HEK293 (cell line): Measurements from ENCODE around the gene CYTH3.

ENCODE experiments used
- CTCF ChIA-PET: fragments of 350-600 bp; formaldehyde crosslinking; extraction: SDS; loops from one replicate; lab custom pipeline; 2021; ENCODE audit warnings: antibody characterized with exemption; lab: Yijun Ruan, JAX
- POLR2A ChIA-PET: fragments of 300-600 bp; formaldehyde crosslinking; extraction: SDS; loops from one replicate; lab custom pipeline; 2020; ENCODE audit warnings: antibody characterized with exemption, inconsistent platforms; lab: Yijun Ruan, JAX
- H3K27ac ChIP-seq: fragments of 200-500 bp; sonication (Bioruptor generic); 2 replicates; pipeline ENCODE4 v1.5.1; 2014; ENCODE audit warnings: low read depth, low read length, control low read depth, inconsistent platforms; ENCODE audit errors: extremely low read depth
- H3K36me3 ChIP-seq, 2 experiments: fragments of 200-500 bp in 1 of 2; sonication (Bioruptor generic) in 1 of 2; 1 replicate in 1 of 2; 2 replicates in 1 of 2; pipeline ENCODE4 v1.5.1; 2014 to 2017; ENCODE audit warnings: inconsistent platforms in 2 of 2, low read length in 2 of 2; ENCODE audit not compliant: control insufficient read depth in 2 of 2, insufficient read depth in 1 of 2
- H3K4me1 ChIP-seq: fragments of 200-500 bp; sonication (Bioruptor generic); 2 replicates; pipeline ENCODE4 v1.5.1; 2014; ENCODE audit warnings: mild to moderate bottlenecking, low read length, inconsistent platforms; ENCODE audit not compliant: control insufficient read depth, insufficient read depth
- H3K4me3 ChIP-seq: 2 replicates; pipeline ENCODE4 v1.5.1; 2011; ENCODE audit warnings: low read depth, mild to moderate bottlenecking, control low read depth, low read length, moderate library complexity
- H3K9me3 ChIP-seq: fragments of 200-500 bp; sonication (Bioruptor generic); 2 replicates; pipeline ENCODE4 v1.5.1; 2014; ENCODE audit warnings: low read depth, low read length, inconsistent platforms; ENCODE audit not compliant: control insufficient read depth, insufficient read depth
- HOXD13 ChIP-seq: sonication (generic); formaldehyde crosslinking; IDR thresholded peaks from 2 replicates; pipeline ENCODE4 v1.8.0; 2022; ENCODE audit warnings: missing genetic modification reagents, borderline replicate concordance
- PRDM10 ChIP-seq: fragments of 450-650 bp; formaldehyde crosslinking; IDR thresholded peaks from 2 replicates; pipeline ENCODE4 v1.5.1; 2016; ENCODE audit warnings: missing biosample characterization, missing genetic modification characterization
- ZBTB17 ChIP-seq: fragments of 450-650 bp; formaldehyde crosslinking; IDR thresholded peaks from 2 replicates; pipeline ENCODE4 v1.5.1; 2016; ENCODE audit warnings: missing biosample characterization, missing genetic modification characterization
- ZBTB20 ChIP-seq: fragments of 450-650 bp; formaldehyde crosslinking; IDR thresholded peaks from 2 replicates; pipeline ENCODE4 v1.5.1; 2016; ENCODE audit warnings: missing biosample characterization, missing genetic modification characterization
- ZEB2 ChIP-seq: fragments of 450-650 bp; formaldehyde crosslinking; IDR thresholded peaks from 2 replicates; pipeline ENCODE4 v1.5.1; 2016; ENCODE audit warnings: missing biosample characterization, missing genetic modification characterization
- ZNF175 ChIP-seq: fragments of 450-650 bp; formaldehyde crosslinking; IDR thresholded peaks from 2 replicates; pipeline ENCODE4 v1.5.1; 2016; ENCODE audit warnings: missing biosample characterization, missing genetic modification characterization
- ZNF26 ChIP-seq: fragments of 450-650 bp; formaldehyde crosslinking; IDR thresholded peaks from 2 replicates; pipeline ENCODE4 v1.5.1; 2016; ENCODE audit warnings: missing biosample characterization, missing genetic modification characterization
- ZNF292 ChIP-seq: fragments of 450-650 bp; formaldehyde crosslinking; IDR thresholded peaks from 2 replicates; pipeline ENCODE4 v1.5.1; 2016; ENCODE audit warnings: low read depth, missing biosample characterization, missing genetic modification characterization, borderline replicate concordance
- ZNF311 ChIP-seq: fragments of 450-650 bp; formaldehyde crosslinking; IDR thresholded peaks from 2 replicates; pipeline ENCODE4 v1.5.1; 2017; ENCODE audit warnings: missing biosample characterization, missing genetic modification characterization, borderline replicate concordance
- ZNF394 ChIP-seq: fragments of 450-650 bp; formaldehyde crosslinking; IDR thresholded peaks from 2 replicates; pipeline ENCODE4 v1.5.1; 2016; ENCODE audit warnings: missing biosample characterization, missing genetic modification characterization, mild to moderate bottlenecking, moderate library complexity, borderline replicate concordance
- ZNF423 ChIP-seq: fragments of 450-650 bp; formaldehyde crosslinking; IDR thresholded peaks from 2 replicates; pipeline ENCODE4 v1.5.1; 2016; ENCODE audit warnings: missing biosample characterization, missing genetic modification characterization
- ZNF473 ChIP-seq: fragments of 450-650 bp; formaldehyde crosslinking; IDR thresholded peaks from 2 replicates; pipeline ENCODE4 v1.5.1; 2017; ENCODE audit warnings: missing biosample characterization, missing genetic modification characterization
- ZNF549 ChIP-seq: fragments of 450-650 bp; IDR thresholded peaks from 2 replicates; pipeline ENCODE4 v1.5.1; 2018; ENCODE audit warnings: missing biosample characterization, missing genetic modification characterization, mild to moderate bottlenecking, inconsistent platforms, moderate library complexity
- ZNF843 ChIP-seq: fragments of 450-650 bp; formaldehyde crosslinking; IDR thresholded peaks from 2 replicates; pipeline ENCODE4 v1.5.1; 2016; ENCODE audit warnings: missing biosample characterization, missing genetic modification characterization
- TF ChIP-seq, protein P1 (sequence below): fragments of 450-650 bp; formaldehyde crosslinking; IDR thresholded peaks from 2 replicates; pipeline ENCODE4 v1.5.1; 2016; ENCODE audit warnings: missing biosample characterization, missing genetic modification characterization
- TF ChIP-seq, protein P2 (sequence below): fragments of 450-650 bp; formaldehyde crosslinking; IDR thresholded peaks from 2 replicates; pipeline ENCODE4 v1.5.1; 2017; ENCODE audit warnings: missing biosample characterization, missing genetic modification characterization
- TF ChIP-seq, protein P3 (sequence below): fragments of 450-650 bp; formaldehyde crosslinking; IDR thresholded peaks from 2 replicates; pipeline ENCODE4 v1.5.1; 2016; ENCODE audit warnings: missing biosample characterization, missing genetic modification characterization, low read depth

Gene CYTH3

DNA sequence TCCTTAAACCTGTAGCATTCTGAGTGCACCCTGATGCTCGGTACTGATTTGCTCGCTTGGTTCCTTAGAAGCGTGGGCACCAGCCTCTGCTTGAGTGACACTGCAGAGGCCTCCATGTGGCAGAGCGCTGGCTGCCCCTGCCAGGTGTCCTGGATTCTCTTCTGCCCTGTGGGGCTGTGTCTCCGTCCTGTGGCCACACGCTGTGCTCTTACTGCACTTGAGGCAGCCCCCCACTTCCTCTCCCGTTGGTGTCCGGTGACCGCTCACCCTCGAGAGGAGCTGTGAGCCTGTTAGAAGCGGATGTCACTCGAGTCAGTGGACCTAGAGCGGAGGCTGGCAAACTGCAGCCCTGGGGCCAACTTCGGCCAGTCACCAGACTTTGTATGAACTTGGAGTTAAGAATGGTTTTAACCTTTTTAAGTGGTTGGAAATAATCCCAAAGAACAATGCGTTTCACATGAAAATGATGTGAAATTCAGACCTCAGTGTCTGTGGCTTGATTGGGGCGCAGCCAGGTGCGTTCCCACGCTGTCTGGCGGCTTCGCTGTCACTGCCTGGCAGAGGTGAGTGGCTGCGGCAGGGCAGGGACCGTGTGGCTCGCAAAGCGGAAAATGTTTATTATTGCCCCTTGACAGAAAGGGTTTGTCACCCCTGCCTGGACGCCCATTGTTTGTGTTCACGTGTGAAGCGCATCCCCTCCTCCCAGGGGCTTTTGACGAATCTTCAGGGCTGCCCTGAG lies 114.6 kb downstream of the CYTH3 start:
- TF ChIP-seq ZNF311 = no peak
- Histone ChIP-seq H3K36me3 (peaks cover 30 to 77% of the 10 kb centered on the region in 2 experiments), H3K4me3 (no peak overlapping the region), H3K27ac (no peak overlapping the region), H3K4me1 (no peaks in the 10 kb centered on the region), H3K9me3 (no peaks in the 10 kb centered on the region)
- ChIA-PET CTCF (no interaction called here), POLR2A (no interaction called here)

- CTCF ChIA-PET = interaction anchor here (1.0 kb wide), 1 partner anchor 167 kb away, joined by 5 read pairs; no protein-coding TSS in a partner anchor
- peaks cover 30 to 79% of the 10 kb centered on the region in 2 experiments for H3K36me3 ChIP-seq
- POLR2A ChIA-PET = no interaction called here
- no peak overlapping the region for H3K4me3 ChIP-seq
- no peaks in the 10 kb centered on the region for H3K4me1 ChIP-seq
- no peaks in the 10 kb centered on the region for H3K9me3 ChIP-seq
- H3K27ac ChIP-seq = no peak overlapping the region
- TF ChIP-seq ZNF292 (tag by site-specific recombination) (no peak), PRDM10 (no peak), ZNF175 (tag by site-specific recombination) (no peak), HOXD13 (no peak), ZNF423 (no peak), ZBTB17 (tag by site-specific recombination) (no peak)
- TF ChIP-seq, protein P1, sequence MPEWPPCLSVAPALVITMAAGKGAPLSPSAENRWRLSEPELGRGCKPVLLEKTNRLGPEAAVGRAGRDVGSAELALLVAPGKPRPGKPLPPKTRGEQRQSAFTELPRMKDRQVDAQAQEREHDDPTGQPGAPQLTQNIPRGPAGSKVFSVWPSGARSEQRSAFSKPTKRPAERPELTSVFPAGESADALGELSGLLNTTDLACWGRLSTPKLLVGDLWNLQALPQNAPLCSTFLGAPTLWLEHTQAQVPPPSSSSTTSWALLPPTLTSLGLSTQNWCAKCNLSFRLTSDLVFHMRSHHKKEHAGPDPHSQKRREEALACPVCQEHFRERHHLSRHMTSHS (tag by site-specific recombination) = no peak
- TF ChIP-seq, protein P2, sequence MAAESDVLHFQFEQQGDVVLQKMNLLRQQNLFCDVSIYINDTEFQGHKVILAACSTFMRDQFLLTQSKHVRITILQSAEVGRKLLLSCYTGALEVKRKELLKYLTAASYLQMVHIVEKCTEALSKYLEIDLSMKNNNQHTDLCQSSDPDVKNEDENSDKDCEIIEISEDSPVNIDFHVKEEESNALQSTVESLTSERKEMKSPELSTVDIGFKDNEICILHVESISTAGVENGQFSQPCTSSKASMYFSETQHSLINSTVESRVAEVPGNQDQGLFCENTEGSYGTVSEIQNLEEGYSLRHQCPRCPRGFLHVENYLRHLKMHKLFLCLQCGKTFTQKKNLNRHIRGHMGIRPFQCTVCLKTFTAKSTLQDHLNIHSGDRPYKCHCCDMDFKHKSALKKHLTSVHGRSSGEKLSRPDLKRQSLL (tag by site-specific recombination) = no peak
Observed at GRCh38 chr7:6156734-6157133, 115.7 kb downstream of the CYTH3 start.

DNA sequence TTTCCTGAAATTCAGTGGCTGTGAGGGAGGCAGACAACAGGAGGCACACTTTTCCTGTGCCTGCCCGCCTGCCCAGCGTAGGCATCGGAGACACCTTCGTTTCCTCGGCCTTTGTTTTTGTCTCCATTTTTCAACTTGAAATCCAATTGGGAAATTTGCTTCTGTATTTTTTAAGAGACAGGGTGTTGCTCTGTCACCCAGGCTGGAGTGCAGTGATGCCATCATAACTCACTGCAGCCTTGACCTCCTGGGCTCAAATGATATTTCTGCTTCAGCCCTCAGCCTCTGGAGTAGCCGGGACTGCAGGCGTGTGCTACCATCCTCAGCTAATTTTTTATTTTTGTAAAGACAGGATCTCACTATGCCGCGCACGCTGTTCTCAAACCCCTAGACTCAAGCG lies 116.8 kb downstream of the CYTH3 start:
- ChIA-PET POLR2A (no interaction called here), CTCF (interaction anchor here (1.0 kb wide), 1 partner anchor 158 kb away, joined by 6 read pairs; no protein-coding TSS in a partner anchor)
- no peak overlapping the region for H3K27ac ChIP-seq
- TF ChIP-seq ZNF394 (tag by site-specific recombination) (no peak), PRDM10 (no peak), ZNF549 (tag by site-specific recombination) (no peak), ZEB2 (tag by site-specific recombination) (no peak), ZNF843 (tag by site-specific recombination) (no peak), ZNF26 (tag by site-specific recombination) (no peak), ZBTB20 (tag by site-specific recombination) (no peak), ZNF473 (tag by site-specific recombination) (no peak)
- TF ChIP-seq, protein P3, sequence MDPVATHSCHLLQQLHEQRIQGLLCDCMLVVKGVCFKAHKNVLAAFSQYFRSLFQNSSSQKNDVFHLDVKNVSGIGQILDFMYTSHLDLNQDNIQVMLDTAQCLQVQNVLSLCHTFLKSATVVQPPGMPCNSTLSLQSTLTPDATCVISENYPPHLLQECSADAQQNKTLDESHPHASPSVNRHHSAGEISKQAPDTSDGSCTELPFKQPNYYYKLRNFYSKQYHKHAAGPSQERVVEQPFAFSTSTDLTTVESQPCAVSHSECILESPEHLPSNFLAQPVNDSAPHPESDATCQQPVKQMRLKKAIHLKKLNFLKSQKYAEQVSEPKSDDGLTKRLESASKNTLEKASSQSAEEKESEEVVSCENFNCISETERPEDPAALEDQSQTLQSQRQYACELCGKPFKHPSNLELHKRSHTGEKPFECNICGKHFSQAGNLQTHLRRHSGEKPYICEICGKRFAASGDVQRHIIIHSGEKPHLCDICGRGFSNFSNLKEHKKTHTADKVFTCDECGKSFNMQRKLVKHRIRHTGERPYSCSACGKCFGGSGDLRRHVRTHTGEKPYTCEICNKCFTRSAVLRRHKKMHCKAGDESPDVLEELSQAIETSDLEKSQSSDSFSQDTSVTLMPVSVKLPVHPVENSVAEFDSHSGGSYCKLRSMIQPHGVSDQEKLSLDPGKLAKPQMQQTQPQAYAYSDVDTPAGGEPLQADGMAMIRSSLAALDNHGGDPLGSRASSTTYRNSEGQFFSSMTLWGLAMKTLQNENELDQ (tag by site-specific recombination) = no peak
- peaks cover 27 to 80% of the 10 kb centered on the region in 2 experiments; a peak in 2 of 3 replicates for H3K36me3 ChIP-seq
- H3K4me3 ChIP-seq = no peak overlapping the region
- no peaks in the 10 kb centered on the region for H3K9me3 ChIP-seq
- no peaks in the 10 kb centered on the region for H3K4me1 ChIP-seq
